GM19043 (cell line): Measurements from ENCODE around the gene EOLA2.
A peak's percentile ranks its signal among the peaks of the same experiment; 100 is the strongest.
"Not testable (repeated sequence)": the region's sequence is repeated elsewhere in the genome, so short reads cannot be mapped to it uniquely, and the experiment has no call there.

Source experiments
- ATAC-seq: cut with Tn5 transposase; IDR thresholded peaks from one replicate; pipeline ENCODE4 v1.9.1; 2021; ENCODE audit warnings: low read depth; ENCODE audit not compliant: unreplicated experiment

EOLA2 gene

DNA sequence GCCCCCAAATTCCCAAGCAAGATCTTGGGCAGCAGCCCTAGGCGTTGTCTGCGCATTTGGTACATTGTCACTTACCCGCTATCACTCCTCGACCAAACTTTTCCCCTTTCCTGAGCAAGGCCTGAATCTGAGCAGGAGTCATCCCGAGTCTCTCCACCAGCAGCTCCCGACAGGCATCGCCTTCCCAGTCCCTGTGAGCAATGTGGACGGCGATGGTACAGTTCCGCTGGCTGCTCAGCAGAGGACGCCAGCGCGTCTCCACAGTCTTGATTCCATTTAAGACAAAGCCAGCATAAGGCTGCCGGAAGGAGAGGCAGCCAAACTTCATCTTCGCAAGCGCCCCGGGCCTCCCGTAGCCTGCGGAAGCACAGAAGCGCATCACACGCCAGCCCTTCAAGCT lies 4.7 kb downstream of the EOLA2 start:
- not testable (repeated sequence) for ATAC-seq

DNA sequence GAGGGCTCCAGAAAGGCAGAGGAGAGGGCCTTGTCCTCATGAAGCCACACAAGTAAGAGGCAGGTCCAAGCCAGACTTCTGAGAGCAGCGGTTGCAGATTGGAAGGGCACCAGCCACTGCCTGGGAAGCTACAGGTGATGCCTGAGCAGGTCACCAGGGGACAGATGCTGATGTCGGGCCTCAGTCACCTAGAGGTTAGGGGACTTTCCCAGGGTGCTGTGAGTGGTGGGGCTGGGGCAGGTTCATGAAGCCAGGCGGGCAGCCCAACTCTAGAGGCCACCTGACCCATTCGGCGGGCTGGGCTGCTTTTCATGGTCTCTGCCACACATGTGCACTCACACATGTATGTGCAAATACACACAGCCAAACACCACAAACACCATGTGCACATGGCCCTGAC lies 5.3 kb downstream of the EOLA2 start:
- not testable (repeated sequence) for ATAC-seq

DNA sequence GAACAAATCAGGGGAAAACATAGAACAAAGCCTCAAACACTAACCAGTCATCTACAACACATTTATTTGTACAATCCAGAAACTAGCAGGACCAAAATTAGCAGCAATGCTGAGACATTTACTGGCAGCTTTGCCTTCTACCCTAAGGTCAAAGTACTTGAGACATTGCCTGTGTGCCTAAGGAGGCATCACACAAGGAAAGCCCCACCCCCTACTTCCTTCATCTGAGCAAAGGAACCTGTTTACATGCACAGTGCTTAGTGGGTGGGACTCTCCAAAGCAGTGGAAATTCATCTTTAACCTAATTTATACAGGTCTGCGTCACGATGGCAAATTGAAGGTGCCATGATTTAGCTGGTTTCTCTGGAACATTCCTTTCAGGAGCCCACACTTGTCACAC lies 6.1 kb downstream of the EOLA2 start:
- ATAC-seq, result not testable (repeated sequence)

DNA sequence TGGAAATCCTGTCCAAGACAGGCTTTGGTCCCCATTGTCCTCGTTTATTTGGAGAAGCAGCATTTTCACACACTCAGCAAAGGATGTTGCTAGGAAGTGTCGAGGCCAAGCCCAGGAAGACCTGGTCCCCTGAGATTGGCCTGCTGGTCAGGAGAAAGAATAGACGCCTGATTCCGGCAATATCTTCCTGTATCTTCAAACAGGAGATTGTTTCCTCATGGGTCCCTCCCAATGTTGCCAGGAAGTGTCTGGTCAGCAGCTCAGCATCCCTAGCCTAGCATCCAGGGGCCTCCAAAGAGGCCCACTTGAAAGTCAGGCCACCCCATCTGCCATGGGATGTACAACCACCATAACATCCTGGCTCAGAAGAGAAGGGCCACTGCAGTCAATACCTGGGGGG lies 6.9 kb downstream of the EOLA2 start:
- ATAC-seq, result not testable (repeated sequence)

DNA sequence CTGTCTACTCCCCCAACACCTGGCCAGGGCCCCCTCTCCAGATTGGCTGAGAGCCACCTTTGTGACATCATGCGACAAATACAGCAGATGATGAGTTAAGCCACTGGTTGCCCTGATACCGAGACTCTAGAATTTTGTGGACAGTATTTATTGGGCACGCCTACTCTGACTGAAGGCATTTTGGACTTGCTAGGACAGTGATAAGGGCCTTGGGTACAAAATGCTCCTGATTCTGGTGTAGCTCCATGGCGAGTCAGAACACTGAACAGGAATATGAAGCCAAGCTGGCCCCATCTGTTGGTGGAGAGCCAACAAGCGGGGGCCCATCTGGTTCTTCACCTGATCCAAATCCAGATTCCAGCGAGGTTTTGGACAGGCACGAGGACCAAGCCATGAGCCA lies 8.9 kb downstream of the EOLA2 start, which contains the start of gene HSFX4:
TSS of gene HSFX4 (plus strand) at position 174 of the 400 bp plus-strand sequence. CDS start at position 246, 72 bp downstream.
- not testable (repeated sequence) for ATAC-seq

DNA sequence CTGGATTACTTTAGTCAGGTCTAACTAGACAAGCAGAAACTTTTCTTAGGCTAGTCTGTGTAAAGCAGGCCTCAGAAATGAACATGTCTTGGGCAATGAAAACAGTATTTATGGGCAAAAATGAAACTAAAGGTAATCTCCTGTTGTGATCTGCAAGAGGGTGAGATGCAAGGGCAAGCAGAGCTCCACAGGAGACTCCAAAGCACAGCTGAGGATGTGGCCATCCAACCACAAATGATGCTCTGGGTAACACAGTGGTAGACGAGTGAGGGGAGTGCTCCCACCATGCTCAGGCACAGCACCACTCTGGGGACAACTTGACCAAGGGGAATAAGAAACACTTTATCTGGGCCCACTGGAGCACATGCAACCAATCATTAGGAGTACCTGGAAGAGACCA lies 9.7 kb downstream of the EOLA2 start:
- not testable (repeated sequence) for ATAC-seq

DNA sequence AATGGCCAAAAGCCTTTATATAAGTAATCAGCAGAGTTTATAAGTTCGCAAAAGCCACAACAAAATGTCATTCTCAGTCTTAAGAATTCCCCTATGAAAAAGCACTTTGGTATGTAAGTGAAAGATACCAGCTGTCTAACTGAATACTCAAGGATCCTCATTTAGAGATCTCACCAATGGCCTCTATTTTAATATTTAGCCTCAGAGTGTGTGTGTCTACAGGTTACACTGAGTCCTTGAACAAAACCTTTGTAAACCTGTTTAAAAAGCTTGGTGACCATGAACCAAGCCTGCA lies 10.4 kb downstream of the EOLA2 start:
- ATAC-seq, result not testable (repeated sequence)

DNA sequence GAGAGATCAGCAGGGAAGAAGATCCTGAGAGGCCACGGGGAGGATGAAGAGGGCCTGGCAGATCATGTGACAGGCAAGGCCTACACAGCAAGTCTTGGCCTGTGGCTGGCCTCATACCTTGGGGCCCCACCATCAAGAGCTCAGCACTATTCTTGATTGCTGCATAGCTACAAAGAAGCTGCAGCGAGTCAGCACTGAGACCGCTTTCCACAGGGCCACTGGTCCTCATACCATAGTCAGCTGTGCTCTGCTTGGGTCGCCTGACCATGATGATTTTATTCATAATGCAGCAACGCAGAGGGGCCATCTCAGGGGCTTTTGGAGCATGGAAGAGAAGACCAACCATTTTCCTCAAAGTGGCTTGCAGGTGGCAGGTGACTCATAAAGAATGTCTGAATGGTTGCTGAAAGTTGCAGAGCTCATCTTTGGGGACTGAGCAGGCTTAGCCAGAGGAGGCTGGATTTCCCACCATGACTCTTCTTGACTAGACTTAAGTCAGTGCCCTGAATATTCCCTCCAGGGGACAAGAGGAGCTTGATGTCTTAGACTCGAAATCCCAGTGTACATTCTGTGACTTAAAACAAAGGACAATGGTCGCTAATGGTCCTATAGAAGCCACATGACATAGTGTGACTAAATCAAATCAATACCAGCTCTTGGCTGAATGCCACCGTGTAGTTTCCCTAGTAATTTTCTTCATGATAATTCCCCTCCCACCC lies 10.9 kb downstream of the EOLA2 start:
- ATAC-seq, result not testable (repeated sequence)

DNA sequence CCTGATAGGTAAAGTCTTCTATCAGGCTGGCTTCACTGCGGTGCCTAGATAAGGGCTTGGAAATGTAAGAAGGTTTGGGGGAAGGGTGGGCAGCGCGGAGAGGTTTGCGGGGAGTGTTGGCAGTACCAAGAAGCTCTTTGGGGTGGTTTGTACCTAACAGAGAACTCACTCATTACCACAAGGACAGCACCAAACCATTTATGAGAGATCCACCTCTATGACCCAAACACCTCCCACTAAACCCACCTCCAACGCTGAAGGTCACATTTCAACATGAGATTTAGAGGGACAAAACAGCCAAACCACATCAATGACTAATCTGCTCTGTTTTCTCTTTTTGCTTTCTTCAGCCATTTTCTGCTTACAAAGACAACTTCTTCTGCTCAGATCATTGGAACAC lies 13.9 kb downstream of the EOLA2 start:
- ATAC-seq, result not testable (repeated sequence)

DNA sequence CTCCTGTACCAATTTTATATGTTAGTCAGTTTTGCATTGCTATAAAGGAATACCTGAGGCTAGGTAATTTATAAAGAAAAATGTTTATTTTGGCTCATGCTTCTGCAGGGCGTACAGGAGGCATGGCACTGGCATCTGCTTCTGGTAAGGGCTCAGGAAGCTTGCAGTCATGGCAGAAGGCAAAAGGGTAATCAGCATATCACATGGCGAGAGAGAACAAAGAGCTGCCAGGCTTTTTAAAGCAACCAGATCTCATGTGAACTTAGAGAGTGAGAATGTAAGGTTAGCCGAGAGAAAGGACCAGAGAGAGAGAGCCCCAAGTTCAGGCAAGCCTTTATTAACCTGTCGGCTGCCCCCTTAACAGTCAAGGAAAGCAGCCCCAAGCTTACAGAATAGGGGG lies 14.5 kb downstream of the EOLA2 start:
- not testable (repeated sequence) for ATAC-seq

DNA sequence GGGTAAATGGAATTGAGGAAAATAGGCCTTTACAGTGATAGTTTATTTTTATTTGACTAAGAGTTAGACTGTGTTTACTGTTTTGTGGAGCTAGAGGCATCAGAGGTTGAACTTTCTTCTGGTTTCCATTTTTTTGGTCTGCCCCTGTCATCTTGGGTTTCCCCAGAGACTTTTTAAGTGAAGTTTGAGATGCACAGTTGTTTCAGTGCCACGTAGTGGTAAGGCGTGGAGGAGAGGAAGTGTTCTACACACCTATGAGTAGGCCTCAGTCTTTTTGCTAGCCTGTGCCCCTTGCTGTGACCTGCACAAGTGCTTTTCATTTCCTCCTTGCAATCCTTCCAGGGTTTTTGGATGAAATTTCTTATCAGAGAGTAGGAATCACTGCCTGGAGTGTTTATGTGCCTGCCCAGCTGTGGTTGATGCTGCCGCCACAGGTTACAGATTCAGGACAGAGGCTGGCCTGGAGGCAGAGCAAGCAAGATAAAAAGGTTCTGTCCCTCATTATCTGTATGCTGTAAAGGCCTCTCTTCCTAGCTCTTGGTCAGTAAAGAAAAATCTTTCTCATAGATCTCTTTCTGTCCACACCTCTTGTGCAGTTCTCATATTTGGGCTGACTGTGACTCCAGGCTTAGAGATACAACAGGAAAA lies 21.4 kb downstream of the EOLA2 start:
- peak; percentile 61 for ATAC-seq

DNA sequence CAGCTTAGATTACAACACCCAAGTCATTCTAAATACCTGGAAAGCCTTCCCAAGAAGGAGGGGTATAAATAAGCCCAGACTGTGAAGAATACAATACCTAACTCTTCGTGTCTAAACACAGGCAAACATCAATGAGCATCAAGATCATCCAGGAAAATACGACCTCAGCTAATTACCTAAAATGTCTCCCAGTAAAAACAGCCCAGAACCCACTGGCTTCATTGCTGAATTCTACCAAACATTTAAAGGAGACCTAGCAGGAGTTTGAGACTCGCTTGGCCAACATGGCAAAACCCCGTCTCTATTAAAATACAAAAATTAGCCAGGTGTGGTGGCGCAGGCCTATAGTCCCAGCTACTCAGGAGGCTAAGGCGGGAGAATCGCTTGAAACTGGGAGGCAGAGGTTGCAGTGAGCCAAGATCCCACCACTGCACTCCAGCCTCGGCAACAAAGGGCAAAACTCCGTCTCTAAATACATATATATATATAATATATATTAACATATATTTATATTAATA lies 28.1 kb downstream of the EOLA2 start:
- ATAC-seq, result no peak

DNA sequence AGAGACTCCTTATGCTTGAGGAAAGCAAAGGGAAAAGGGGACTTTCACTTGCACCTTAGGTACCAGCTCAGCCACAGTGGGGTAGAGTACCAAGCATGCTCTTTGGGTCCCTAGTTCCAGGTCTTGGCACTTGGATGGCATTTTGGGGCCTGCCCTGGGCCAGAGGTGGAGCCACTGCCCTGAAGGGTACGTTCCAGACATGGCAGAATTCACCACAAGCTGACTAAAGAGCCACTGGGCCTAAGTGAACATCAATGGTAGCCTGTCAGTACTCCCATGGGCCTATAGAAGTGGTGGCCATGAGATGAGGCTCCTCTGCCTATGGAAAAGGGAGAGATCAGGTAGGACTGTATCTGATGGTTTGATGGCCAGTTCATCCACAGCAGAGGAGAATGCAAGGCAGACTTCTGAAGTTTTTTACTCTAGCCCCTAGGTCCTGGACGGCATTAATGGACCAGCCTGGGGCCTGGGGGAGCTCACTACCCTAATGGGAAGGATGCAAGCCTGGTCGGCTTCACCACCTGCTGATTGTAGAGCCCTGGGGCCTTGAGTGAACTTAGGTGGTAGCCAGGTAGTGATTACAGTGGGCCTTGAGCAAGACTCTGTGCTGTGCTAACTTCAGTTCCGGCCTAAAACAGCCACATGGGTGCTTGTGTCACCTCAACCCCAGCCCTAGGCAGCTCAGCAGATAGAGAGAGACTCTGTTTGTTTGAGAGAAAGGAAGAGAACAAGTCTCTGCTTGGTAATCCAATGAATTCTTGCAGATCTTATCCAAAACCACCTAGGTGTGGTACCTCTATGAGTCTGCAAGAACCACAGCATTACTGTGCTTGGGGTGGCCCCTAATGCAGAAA lies 28.7 kb downstream of the EOLA2 start:
- no peak for ATAC-seq

DNA sequence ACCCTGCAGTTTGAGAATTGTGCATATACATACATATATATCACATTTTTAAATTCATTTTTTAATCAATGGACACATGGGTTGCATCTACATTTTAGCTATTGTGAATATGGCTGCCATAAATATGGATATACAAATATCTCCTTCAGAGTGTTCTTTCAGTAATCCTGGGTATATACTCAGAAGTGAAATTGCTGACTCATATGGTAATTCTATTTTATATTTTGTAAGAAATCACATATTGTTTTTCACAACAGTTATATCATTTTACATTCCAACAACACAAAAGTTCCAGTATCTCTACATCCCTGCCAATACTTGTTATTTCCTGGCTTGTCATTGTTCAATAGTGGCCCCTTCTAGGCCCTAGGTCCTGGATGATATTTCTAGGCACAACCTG lies 29.6 kb downstream of the EOLA2 start:
- ATAC-seq, result no peak

DNA sequence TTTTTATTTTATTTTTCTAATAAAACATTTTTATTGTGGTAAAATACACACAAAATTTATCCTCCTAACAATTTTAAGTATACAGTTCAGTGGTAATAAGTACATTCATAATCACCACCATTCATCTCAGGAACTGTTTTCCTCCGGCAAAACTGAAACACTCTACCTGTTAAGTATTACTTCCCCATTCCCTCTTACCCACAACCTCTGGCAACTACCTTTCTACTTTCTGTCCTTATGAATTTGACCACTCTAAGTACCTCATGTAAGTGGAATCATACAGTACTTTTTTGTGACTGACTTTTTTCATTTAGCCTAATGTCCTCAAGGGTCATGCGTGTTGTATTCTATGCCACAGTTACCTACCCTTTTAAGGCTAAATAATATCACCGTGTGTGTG lies 30.0 kb downstream of the EOLA2 start:
- ATAC-seq, result no peak

DNA sequence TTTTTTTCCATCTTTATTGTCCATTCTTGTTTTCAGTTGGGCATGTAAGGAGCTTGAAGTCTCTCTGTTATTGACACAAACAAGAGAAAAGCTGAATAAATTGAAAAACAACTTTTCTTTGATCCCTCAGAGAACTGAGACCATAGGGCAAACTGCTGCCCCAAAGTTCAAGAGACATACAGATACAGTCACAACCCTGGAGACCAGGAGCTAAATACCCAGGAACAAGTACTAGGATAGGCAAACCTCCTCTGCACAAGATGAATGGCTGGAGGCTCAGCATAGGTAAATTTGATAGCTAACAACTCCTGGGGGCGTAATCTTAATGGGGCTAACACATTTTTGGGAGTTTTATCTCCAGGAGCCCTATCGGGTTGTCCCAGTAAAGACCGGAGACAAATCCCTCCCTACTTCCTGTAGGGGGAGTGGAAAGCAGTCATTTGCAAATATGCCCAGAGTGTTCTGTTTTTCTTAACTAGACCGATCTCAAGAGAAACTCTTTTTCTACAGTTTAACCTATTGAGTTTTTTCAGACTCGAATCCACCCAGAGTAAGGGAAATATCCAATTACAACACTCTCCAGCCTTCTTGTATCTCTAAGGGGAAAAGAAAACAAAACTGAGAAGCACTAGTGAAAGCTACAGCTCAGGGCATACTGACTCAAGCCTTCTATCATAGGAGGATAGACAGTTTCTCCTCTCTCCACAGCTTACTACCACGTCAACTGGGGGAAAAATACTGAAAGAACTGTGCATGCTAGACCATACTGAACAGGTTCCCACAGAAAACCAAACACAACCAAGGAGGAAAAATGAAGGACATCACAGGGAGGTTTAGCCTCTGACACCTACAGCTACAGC lies 34.2 kb downstream of the EOLA2 start:
- peak; percentile 76 for ATAC-seq

DNA sequence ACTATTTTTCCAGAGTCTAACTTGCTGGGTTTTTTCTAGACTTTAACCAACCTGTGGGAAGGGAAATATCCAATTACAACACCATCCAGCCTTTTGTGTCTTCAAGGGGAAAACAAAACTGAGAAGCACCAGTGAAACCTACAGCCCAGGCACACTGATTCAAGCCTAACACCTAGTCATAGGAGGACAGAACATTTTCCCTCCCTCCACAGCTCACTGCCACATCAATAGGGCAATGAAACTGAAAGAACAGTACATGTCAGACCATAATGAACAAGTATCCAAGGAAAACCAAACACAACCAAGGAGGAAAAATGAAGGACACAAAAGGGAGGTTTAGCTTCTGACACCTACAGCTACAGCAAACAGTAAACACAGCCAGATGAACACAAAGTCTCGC lies 39.7 kb downstream of the EOLA2 start:
- ATAC-seq, result no peak

DNA sequence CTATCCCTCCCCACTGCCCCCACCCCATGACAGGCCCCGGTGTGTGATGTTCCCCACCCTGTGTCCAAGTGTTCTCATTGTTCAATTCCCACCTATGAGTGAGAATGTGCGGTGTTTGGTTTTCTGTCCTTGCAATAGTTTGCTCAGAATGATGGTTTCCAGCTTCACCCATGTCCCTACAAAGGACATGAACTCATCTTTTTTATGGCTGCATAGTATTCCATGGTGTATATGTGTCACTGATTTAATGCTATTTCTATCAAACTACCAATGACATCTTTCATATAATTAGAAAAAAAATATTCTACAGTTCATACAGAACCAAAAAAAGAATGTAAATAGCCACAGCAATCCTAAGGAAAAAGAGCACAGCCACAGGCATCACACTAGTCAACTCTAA lies 47.5 kb downstream of the EOLA2 start:
- not testable (repeated sequence) for ATAC-seq
